ENCODE data around the gene TSPAN12. TPM values are rescaled to one million over a fixed set of nuclear protein-coding genes. Genes with fewer than 3 reads are reported as not detected.
"Not testable (repeated sequence)": the region's sequence is repeated elsewhere in the genome, so short reads cannot be mapped to it uniquely, and the experiment has no call there.

The TSPAN12 gene, protein sequence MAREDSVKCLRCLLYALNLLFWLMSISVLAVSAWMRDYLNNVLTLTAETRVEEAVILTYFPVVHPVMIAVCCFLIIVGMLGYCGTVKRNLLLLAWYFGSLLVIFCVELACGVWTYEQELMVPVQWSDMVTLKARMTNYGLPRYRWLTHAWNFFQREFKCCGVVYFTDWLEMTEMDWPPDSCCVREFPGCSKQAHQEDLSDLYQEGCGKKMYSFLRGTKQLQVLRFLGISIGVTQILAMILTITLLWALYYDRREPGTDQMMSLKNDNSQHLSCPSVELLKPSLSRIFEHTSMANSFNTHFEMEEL
- 2.3 and 5.7 TPM in 2 replicates for total RNA-seq (2014; rRNA removed; shearing (Covaris generic))
- polyA plus RNA-seq (2015; cell fraction: cytosol; rRNA removed) = 3.5 and 4.8 TPM in 2 replicates
- polyA plus RNA-seq (2015; cell fraction: nucleus; rRNA removed) = 0.57 and 3.2 TPM in 2 replicates

DNA sequence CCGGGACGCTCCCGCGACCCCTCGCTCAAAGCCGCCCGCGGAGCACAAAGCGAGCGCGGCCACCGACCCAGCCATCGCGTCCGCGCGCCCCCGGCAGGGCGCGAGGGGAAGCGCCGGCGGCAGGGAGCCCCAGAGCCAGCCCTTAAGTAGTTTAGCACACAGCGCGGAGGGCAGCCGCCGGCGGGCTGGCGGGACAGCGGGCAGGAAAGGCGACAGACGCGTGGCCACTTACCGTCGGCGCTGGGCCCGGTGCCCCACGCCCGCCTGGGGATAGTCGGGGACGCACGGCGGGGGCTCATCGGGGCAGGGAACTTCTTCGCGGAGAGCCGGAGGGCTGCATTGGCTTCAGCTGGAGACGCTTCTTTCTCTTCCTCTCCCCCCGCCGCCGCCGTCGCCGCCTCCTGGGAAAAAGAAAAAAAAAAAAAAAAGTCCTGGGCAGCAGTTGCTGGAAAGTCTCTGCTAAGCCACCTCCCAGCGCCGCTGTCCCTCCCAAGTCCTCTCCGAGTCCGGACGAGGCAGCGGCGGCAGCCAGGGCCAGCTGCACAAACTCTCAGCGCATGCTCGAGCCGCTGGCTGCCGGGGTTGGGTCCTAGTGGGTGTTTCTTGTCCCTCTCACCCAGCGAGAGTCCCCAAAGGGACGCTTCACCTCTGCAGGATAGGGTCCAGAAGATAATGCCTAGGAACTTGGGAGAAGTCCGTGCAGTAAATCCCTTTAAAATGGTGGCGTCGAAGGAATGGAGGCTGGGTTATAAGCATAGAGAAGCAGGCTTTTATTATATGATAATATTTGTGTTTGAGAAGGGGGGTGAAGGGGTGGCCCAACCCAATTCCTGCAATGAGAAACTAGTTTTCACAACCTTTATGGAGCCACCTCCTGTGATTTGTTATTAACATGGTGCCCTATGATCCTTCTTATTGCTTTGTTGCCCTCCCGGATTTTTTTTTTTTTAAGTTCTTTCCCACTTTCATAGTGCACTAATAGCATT lies at the start of gene TSPAN12:
Gene TSPAN12 (minus strand): TSS at position 557 of the 986 bp plus-strand sequence. CDS start 1,381 bp downstream, outside the sequence.
- peak; percentile 75 for DNase-seq (ENCODE audit: low read depth, low spot score)
- in situ Hi-C loops (cut with HindIII; ENCODE audit: low pct_unique_long_range_greater_than_20kb, low sequenced_read_pairs) = no loop called here

DNA sequence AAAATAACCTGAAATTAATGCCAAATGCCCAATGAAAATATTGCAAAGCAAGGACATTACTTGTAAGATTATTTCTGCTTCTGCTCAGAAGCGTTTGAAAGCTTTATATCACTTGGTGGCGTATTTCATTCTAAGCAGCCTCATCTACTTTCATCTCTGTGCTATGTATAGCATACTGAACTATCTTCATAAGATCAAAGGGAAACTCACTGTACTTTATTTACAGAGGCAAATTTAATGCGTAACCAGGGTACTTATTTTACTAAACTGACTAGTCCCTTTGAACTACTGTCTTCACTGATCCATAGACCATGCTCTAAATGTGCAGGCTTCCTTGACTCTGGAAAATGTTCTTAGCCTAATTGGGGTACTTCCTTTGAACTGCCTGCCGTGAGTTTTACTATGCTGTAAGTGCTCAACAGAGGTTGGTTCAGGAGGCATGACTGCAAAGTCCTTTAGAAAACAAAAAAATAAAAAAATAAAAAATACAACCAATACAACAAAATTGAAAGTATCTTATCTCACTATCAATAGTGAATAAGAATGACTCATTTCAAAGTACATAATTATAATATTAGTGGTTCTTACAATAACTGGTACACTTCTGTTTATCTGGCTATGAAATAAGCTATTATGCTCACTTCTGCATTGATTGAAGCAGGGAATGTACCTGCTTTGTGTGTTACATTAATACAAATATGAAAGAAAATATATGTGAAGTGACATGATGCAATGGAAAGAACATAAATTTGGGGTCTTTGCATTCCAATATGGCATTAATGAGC lies 41.0 kb upstream of the TSPAN12 start:
- in situ Hi-C loops (cut with HindIII; ENCODE audit: low pct_unique_long_range_greater_than_20kb, low sequenced_read_pairs) = no loop called here
- DNase-seq (ENCODE audit: low read depth, low spot score) = no peak

DNA sequence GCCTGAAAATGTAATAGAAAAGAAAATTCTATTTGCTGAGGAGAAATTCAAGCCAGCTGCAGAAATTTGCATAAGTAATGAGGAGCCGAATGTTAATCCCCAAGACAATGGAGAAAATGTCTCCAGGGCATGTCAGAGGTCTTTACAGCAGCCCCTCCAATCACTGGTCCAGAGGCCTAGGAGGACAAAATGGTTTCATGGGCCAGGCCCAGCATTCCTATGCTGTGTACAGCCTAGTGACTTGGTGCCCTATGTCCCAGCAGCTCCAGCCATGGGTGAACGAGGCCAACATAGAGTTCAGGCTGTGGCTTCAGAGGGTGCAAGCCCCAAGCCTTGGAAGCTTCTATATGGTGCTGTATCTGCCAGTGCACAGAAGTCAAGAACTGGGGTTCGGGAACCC lies 37.3 kb upstream of the TSPAN12 start:
- in situ Hi-C loops (cut with HindIII; ENCODE audit: low pct_unique_long_range_greater_than_20kb, low sequenced_read_pairs); DNase-seq (ENCODE audit: low read depth, low spot score): not testable (repeated sequence)

DNA sequence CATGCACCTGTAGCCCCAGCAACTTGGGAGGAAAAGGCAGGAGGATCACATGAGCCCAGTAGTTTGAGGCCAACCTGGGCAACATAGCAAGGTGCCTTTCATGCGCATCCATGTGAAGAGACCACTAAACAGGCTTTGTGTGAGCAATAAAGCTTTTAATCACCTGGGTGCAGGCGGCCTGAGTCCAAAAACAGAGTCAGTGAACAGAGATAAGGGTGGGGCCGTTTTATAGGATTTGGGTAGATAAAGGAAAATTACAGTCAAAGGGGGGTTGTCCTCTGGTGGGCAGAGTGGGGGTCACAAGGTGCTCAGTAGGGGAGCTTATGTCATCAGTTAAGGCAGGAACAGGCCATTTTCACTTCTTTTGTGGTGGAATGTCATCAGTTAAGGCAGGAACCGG lies 27.7 kb upstream of the TSPAN12 start:
- in situ Hi-C loops (cut with HindIII; ENCODE audit: low pct_unique_long_range_greater_than_20kb, low sequenced_read_pairs); DNase-seq (ENCODE audit: low read depth, low spot score): not testable (repeated sequence)

DNA sequence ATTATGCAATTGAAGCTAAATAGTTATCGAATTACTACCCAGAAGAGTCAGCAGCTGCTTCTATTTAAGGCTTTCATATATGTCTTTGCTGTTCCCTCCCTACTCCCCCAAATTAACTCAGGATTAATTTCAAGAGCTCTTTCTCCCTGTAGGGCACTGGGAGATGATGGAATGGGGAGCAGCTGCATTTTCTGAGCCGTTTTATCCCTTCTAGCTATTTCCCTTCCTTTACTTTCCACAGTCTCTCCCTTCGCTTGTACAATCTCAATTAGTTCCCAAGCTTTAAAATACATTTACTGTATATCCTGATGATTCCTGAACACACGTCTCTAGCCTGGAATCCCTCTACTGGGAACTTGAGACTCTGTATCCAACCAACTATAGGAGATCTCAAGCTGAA lies 19.8 kb upstream of the TSPAN12 start:
- no peak for DNase-seq (ENCODE audit: low read depth, low spot score)
- in situ Hi-C loops (cut with HindIII; ENCODE audit: low pct_unique_long_range_greater_than_20kb, low sequenced_read_pairs) = no loop called here

DNA sequence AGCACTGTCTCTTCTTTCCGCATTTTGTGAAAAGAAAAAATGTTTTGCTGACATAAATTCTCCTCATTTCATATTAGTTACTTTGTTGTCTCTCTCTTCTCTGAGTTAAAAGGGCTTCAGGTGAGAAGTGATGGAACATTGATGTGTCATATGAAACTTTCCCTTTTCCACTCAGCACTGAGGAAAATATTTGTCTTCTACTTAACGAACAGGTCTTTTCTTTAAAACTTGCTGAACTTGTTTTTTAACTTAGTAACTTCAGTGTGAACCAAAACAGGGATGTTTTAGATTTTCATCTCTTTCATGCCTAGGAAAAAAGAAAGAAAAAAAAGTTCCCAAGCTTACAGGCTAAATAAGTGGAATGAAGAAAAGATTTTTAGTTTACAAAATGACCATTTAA lies 19.0 kb upstream of the TSPAN12 start:
- in situ Hi-C loops (cut with HindIII; ENCODE audit: low pct_unique_long_range_greater_than_20kb, low sequenced_read_pairs) = no loop called here

DNA sequence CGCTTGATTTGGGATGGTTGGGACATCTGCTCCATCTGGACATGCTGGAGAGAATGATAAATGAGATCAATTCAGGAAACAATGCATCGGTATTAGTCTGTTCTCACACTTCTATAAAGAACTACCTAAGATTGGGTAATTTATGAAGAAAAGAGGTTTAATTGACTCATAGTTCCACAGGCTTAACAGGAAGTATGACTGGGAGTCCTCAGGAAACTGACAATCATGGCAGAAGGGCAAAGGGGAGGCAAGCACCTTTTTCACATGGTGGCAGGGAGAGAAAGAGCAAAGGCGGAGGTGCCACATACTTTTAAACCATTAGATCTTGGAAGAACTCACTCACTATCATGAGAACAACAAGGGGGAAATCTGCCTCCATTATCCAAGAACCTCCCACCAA lies 16.8 kb upstream of the TSPAN12 start:
- in situ Hi-C loops (cut with HindIII; ENCODE audit: low pct_unique_long_range_greater_than_20kb, low sequenced_read_pairs) = no loop called here
- DNase-seq (ENCODE audit: low read depth, low spot score) = no peak

More for the DNA sequence above, 19.0 kb upstream of the TSPAN12 start:
- no peak for DNase-seq (ENCODE audit: low read depth, low spot score)

DNA sequence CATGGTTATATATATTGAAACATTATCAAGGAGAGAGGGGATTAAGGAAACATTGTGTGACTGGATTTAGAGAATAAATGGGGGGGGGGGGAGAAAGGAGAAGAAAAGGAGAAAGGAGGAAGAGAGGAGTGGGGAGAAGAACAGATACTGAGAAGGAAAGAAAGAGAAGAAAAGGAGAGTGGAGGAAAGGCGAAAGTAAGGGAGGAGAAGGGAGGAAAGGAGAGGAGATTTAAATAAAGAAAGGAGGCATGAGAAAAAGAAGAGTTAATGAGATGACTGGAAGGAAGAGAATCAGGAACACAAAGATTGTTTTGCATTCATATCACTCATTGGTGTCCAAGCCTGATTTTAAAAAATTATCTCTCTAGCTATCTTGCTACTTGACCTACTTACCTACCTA lies 16.1 kb upstream of the TSPAN12 start:
- in situ Hi-C loops (cut with HindIII; ENCODE audit: low pct_unique_long_range_greater_than_20kb, low sequenced_read_pairs) = no loop called here
- DNase-seq (ENCODE audit: low read depth, low spot score) = no peak

DNA sequence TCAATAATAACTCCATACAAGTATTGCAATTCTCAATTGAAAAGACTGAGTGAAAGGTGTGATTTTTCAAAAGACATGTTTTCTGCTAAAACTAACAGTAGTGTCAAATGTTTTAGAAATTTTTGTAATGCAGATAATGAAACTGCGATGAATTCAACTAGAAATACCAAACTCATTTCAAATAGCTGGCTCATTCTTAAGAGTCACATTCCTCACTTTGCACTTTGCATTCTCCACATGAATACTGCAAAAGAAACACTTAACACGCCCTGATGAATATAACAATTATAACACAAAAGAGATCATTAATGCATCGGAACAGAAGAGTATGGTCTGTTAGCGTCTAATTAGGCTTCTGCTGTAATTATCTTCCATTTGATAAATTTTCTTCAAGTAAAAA lies 15.5 kb upstream of the TSPAN12 start:
- in situ Hi-C loops (cut with HindIII; ENCODE audit: low pct_unique_long_range_greater_than_20kb, low sequenced_read_pairs) = no loop called here
- DNase-seq (ENCODE audit: low read depth, low spot score) = no peak

DNA sequence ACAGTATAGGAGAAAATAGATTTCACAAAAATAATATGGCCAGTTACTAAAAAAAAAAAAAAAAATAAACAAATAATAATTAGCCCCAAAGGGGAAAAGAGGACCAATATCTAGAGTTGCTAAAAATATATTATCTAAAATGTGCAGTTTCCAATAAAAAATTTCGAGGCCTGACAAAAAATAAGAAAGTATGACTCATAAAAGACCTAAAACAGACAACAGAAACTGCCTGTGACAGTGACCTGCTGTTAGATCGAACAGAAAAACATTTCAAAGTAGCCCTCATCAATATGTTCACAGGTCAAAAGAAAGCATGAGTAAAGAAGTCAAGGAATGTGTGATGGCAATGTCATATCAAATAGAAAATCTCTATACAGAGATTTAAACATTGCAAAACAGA lies 11.8 kb upstream of the TSPAN12 start:
- in situ Hi-C loops (cut with HindIII; ENCODE audit: low pct_unique_long_range_greater_than_20kb, low sequenced_read_pairs) = no loop called here
- no peak for DNase-seq (ENCODE audit: low read depth, low spot score)

DNA sequence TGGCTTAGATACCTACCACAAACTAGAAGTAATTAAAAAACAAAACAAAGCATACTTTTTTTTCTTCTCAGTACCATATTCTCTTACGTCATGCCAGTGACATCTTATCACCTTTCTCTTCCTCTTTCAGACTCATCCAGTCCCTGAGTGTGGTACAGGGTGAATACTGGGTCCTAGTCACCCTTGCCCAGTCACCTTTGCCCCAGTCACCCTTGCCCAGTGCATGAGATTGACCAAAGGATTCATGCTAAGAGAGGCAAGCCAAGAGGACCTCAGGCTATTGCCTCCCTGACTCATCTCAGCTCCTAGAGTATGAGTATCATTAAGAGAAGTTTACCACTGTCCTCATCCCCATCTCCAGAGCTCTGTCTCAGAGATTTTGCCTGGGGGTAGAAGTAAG lies 10.0 kb upstream of the TSPAN12 start:
- in situ Hi-C loops (cut with HindIII; ENCODE audit: low pct_unique_long_range_greater_than_20kb, low sequenced_read_pairs) = no loop called here
- DNase-seq (ENCODE audit: low read depth, low spot score) = no peak

DNA sequence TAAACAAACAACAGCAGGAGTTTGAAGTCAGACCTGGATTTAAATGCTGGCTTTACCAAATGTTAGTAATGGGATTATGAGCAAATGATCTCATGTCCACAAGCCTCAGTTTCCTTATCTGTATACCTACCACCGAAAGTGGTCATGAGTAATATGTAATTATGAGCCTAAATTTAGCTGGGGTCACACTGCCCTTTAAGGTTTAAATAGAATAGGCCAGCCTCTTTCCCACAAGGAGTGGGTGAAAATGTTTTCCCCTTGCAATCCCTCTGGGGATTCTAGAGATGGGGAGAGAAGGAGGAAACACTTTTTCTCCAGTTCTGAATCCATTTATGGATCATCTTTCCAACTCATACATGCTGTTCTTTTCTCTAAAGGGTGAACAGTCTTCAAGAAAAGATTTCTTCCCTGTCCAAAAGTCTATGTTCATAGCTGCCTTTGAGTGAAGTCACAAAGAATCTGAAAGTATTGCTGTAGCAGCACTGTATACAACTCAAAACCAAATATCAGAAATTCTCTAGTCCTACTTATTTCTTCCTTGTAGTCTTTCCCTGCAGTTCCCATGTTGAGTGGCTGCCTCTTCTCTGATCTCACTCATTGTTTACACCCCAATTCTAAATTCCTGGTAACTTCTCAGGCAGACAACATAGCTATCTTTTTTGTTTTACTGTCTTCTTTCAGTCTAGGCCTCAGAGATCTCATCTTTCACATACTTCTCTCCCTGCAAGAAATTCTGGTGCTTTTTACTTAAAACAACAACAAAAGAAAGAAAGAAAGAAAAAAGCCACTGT lies 7.4 kb upstream of the TSPAN12 start:
- in situ Hi-C loops (cut with HindIII; ENCODE audit: low pct_unique_long_range_greater_than_20kb, low sequenced_read_pairs) = no loop called here
- no peak for DNase-seq (ENCODE audit: low read depth, low spot score)

DNA sequence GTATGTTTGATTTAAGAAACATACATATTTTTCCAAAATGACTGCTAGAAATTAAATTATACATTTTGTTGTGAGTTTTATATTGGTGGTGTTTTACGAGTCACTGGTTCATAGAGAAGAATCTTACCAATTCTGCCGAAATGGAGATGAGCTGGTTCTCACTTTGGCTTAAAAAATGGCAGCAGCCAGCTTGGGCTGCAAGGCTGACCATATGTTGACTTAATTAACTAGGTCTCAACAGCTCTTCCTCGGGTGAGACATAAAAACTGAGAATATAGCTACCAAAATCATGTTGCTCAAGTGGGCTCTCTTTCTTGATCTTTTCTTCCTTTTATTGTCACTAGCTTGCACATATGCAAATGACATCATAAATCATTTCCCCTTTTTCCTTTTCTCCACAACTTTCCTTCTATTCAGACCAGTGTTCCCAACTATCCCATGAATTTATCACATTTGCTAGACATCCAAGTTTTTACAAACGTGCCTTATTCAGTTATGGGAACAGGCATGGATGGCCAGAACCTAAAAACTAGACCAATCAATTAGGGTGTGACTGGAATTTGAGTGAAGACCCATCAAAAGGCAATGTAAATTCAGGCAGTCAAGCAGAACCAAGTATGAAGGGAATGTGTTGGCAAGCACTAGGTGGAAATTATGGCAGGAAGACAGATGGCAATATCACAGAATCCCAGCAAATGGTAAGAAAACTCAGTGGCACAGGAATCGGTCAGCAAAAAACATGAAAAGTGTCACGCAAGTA lies 6.4 kb upstream of the TSPAN12 start:
- no peak for DNase-seq (ENCODE audit: low read depth, low spot score)
- in situ Hi-C loops (cut with HindIII; ENCODE audit: low pct_unique_long_range_greater_than_20kb, low sequenced_read_pairs) = no loop called here

DNA sequence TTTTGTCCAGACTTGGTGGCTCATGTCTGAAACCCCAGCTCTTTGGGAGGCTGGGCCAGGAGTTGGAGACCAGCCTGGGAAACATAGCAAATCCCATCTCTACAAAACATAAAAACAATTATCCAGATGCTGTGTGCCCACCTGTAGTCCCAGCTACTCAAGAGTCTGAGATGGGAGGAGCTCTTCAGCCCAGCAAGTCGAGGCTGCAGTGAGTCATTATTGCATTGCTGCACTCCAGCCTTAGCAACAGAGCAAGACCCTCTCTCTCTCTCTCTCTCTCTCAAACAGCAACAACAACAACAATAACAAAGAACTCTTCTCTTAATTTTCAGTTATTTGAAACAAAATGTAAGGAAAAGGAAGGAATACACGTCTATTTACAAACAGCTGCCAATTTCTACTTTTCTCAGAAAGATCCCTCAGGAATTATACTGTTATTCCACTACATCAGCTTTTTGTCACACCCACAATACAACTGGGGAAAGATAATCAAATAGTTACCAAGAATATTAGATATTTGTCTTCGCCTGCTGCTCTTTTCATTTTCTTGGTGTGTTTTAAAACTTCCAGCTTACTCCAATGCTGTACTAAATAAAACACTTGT lies 5.1 kb upstream of the TSPAN12 start:
- no peak for DNase-seq (ENCODE audit: low read depth, low spot score)
- in situ Hi-C loops (cut with HindIII; ENCODE audit: low pct_unique_long_range_greater_than_20kb, low sequenced_read_pairs) = no loop called here

DNA sequence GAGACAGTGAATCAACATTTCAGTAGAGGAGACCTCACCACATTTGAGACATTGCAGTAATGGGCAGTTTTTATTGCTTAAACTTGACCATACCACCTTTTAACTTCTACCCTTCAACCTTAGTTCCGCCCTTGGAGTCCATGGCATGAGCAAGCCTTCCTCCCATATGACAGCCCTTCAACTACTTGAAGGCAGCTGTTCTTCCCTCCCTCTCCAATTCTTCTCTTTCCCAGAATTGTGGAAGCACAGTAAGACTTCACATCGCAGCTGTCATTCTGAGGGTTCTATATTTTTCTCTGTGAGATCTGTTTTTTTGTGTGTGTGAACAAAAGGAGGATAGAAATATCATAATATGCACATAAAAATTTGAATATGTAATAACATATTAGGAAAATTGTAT lies 2.2 kb upstream of the TSPAN12 start:
- in situ Hi-C loops (cut with HindIII; ENCODE audit: low pct_unique_long_range_greater_than_20kb, low sequenced_read_pairs) = no loop called here
- no peak for DNase-seq (ENCODE audit: low read depth, low spot score)

DNA sequence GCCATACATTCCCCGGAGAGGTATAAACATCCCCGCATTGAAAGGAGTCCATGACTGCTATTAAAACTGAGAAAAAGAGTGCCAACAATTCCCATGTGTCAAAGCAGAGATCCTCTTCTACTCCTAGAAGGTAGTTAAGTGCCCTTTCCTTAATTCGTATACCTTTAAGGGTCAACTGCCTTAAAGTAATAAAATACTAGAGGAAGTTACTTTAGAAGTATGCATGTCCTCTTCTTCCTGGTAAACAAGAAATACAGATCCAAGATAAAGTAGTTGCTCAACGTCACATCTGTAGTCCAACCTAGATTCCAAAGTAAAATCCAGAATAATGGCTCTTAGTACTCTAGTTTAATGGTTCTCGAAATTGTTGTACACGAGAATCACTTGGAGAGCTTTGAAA lies 1.5 kb upstream of the TSPAN12 start:
- in situ Hi-C loops (cut with HindIII; ENCODE audit: low pct_unique_long_range_greater_than_20kb, low sequenced_read_pairs) = no loop called here

More for the DNA sequence above, 1.5 kb upstream of the TSPAN12 start:
- DNase-seq (ENCODE audit: low read depth, low spot score) = no peak
